Measurements from ENCODE around the gene SLC9A9.
"Not testable (repeated sequence)": the region's sequence is repeated elsewhere in the genome, so short reads cannot be mapped to it uniquely, and the experiment has no call there.

GRCh38 chr3:143873553-143873952 lies 25.3 kb upstream of the SLC9A9 start:
- not testable (repeated sequence) for TF ChIP-seq POLR2AphosphoS5 (IDR thresholded peaks at IDR 0.05); EP300 (IDR thresholded peaks at IDR 0.05; ENCODE audit: low read depth); POLR2A (IDR thresholded peaks at IDR 0.05)
- TF ChIP-seq, protein P1, sequence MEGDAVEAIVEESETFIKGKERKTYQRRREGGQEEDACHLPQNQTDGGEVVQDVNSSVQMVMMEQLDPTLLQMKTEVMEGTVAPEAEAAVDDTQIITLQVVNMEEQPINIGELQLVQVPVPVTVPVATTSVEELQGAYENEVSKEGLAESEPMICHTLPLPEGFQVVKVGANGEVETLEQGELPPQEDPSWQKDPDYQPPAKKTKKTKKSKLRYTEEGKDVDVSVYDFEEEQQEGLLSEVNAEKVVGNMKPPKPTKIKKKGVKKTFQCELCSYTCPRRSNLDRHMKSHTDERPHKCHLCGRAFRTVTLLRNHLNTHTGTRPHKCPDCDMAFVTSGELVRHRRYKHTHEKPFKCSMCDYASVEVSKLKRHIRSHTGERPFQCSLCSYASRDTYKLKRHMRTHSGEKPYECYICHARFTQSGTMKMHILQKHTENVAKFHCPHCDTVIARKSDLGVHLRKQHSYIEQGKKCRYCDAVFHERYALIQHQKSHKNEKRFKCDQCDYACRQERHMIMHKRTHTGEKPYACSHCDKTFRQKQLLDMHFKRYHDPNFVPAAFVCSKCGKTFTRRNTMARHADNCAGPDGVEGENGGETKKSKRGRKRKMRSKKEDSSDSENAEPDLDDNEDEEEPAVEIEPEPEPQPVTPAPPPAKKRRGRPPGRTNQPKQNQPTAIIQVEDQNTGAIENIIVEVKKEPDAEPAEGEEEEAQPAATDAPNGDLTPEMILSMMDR (IDR thresholded peaks at IDR 0.05), result not testable (repeated sequence)

Measured in transverse colon (tissue), 4 donors.